PC-9 (cell line): ENCODE measurements around the gene ALG5. TPM values are rescaled to one million over a fixed set of nuclear protein-coding genes. Genes with fewer than 3 reads are reported as not detected.

Experiments used
- BruUV-seq: library from RNA; stranded (reverse); fragments of 400-500 nt; replicated peaks from 2 replicates; lab custom pipeline; 2021; lab: Mats Ljungman, UMichigan
- CTCF ChIA-PET: fragments of 300-600 bp; sonication (Branson Sonifier 250); formaldehyde crosslinking; loops from one replicate; lab custom pipeline; 2022; ENCODE audit warnings: antibody characterized with exemption; lab: Charles Lee
- POLR2A ChIA-PET: fragments of 300-600 bp; sonication (Branson Sonifier 250); formaldehyde crosslinking; loops from one replicate; lab custom pipeline; 2022; ENCODE audit warnings: antibody characterized with exemption; ENCODE audit not compliant: unreplicated experiment; lab: Charles Lee
- DNase-seq, 2 experiments: peaks; one replicate each; pipeline versions ENCODE4 v3.0.0 to v3.0.0-alpha.2; 2015 to 2022; ENCODE audit warnings: mixed read lengths in 1 of 2
- H2AFZ ChIP-seq: fragments of 200-600 bp; sonication (generic); 2 replicates; pipeline ENCODE4 v1.8.1; 2017; ENCODE audit warnings: antibody characterized with exemption
- H3F3A ChIP-seq: fragments of 200-600 bp; sonication (generic); 2 replicates; pipeline ENCODE4 v1.8.1; 2017; ENCODE audit warnings: antibody characterized with exemption, mild to moderate bottlenecking, low read depth; ENCODE audit not compliant: insufficient read depth
- H3K27ac ChIP-seq: fragments of 200-600 bp; sonication (generic); 2 replicates; pipeline ENCODE4 v1.6.1; 2016; ENCODE audit warnings: mixed run types
- H3K27me3 ChIP-seq: fragments of 200-600 bp; sonication (generic); 2 replicates; pipeline ENCODE4 v1.6.1; 2016; ENCODE audit warnings: low read depth, mixed run types; ENCODE audit not compliant: insufficient read depth
- H3K36me3 ChIP-seq: fragments of 200-600 bp; sonication (generic); 2 replicates; pipeline ENCODE4 v1.6.1; 2016; ENCODE audit warnings: low read depth, mixed run types
- H3K4me1 ChIP-seq: fragments of 200-600 bp; sonication (generic); replicated peaks from 2 replicates; pipeline ENCODE4 v1.6.1; 2016; ENCODE audit warnings: mixed run types; ENCODE audit not compliant: insufficient read depth
- H3K4me2 ChIP-seq: fragments of 200-600 bp; sonication (generic); 2 replicates; pipeline ENCODE4 v1.6.1; 2017; ENCODE audit warnings: mixed run types
- H3K4me3 ChIP-seq: fragments of 200-600 bp; sonication (generic); 2 replicates; pipeline ENCODE4 v1.6.1; 2016; ENCODE audit warnings: mixed run types
- H3K79me2 ChIP-seq: fragments of 200-600 bp; sonication (generic); 2 replicates; pipeline ENCODE4 v1.6.1; 2017; ENCODE audit warnings: low read depth, mixed run types
- H3K9me2 ChIP-seq: fragments of 200-600 bp; sonication (generic); 2 replicates; pipeline ENCODE4 v1.8.1; 2017; ENCODE audit warnings: mild to moderate bottlenecking; ENCODE audit not compliant: insufficient read depth
- H3K9me3 ChIP-seq: fragments of 200-600 bp; sonication (generic); 2 replicates; pipeline ENCODE4 v1.8.1; 2016; ENCODE audit warnings: low read depth; ENCODE audit not compliant: insufficient read depth
- H4K20me1 ChIP-seq: fragments of 200-600 bp; sonication (generic); 2 replicates; pipeline ENCODE4 v1.8.1; 2017; ENCODE audit not compliant: insufficient read depth
- EZH2 ChIP-seq: fragments of 200-600 bp; sonication (generic); IDR thresholded peaks from 2 replicates; pipeline ENCODE4 v1.8.0; 2017; ENCODE audit warnings: antibody characterized with exemption, low read depth
- intact Hi-C: fragments of 100-400 bp; cut with micrococcal nuclease; formaldehyde crosslinking; loops from one replicate; pipeline ENCODE4 v1.10.0; 2022; ENCODE audit not compliant: unreplicated experiment
- total RNA-seq: library from RNA; stranded (reverse); gene quantifications from 2 replicates; pipeline ENCODE4 v1.2.3, GENCODE V29; 2021
- TF ChIP-seq, protein P1 (sequence below): fragments of 200-600 bp; sonication (generic); conservative IDR thresholded peaks from 2 replicates; pipeline ENCODE4 v1.6.1; 2017; ENCODE audit warnings: mixed run types, antibody characterized with exemption, mild to moderate bottlenecking, moderate library complexity

ALG5 gene
- total RNA-seq, 1 experiment from 2014 or later = 18.8 TPM

DNA sequence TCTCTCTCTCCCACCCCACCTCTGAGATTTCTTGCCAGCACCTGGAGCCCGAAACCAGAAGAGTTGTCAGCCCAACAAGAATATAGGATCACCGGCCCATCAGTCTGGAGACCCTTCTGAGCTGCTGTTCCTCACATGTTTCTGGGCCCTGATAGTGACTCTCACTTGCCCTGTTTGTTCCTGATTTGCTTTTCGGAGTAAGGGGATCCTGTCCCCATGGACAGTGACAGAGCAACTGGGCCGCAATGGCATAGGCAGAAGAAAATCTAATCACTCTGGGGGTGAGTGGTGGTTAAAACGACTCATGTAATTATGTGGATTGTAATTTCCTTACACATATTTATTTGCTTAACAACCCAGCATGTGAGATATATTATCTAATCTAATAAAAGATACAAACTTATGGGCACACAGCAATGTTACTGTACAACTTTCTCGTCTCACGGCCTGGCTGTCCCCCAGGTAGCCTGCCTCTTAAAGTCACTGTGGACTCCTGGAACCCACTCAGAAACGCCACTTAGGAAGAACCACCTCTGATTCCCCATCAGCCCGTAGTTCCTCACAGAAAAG lies 78.4 kb downstream of the ALG5 start:
- peak overlapping the region; percentile 94 for H3K4me2 ChIP-seq
- CTCF ChIA-PET = no interaction called here
- peaks cover 4% of the 10 kb centered on the region; the same call in 1 of the 2 replicates for H3K4me1 ChIP-seq
- H4K20me1 ChIP-seq = no peaks in the 10 kb centered on the region; the same call in 1 of the 2 replicates
- no peaks in the 10 kb centered on the region for H3K36me3 ChIP-seq
- H3F3A ChIP-seq = 0 out of 2 replicates have a peak, but pooled peaks cover 6% of the 10 kb centered on the region
- no peak overlapping the region for H3K27ac ChIP-seq
- no peak for DNase-seq
- no peaks in the 10 kb centered on the region for H3K9me2 ChIP-seq
- BruUV-seq = no TSS peak
- H3K9me3 ChIP-seq = no peaks in the 10 kb centered on the region
- TF ChIP-seq EZH2 = no peak
- TF ChIP-seq, protein P1, sequence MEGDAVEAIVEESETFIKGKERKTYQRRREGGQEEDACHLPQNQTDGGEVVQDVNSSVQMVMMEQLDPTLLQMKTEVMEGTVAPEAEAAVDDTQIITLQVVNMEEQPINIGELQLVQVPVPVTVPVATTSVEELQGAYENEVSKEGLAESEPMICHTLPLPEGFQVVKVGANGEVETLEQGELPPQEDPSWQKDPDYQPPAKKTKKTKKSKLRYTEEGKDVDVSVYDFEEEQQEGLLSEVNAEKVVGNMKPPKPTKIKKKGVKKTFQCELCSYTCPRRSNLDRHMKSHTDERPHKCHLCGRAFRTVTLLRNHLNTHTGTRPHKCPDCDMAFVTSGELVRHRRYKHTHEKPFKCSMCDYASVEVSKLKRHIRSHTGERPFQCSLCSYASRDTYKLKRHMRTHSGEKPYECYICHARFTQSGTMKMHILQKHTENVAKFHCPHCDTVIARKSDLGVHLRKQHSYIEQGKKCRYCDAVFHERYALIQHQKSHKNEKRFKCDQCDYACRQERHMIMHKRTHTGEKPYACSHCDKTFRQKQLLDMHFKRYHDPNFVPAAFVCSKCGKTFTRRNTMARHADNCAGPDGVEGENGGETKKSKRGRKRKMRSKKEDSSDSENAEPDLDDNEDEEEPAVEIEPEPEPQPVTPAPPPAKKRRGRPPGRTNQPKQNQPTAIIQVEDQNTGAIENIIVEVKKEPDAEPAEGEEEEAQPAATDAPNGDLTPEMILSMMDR = no peak
- peaks cover 11% of the 10 kb centered on the region; the same call in 1 of the 2 replicates for H3K27me3 ChIP-seq
- H2AFZ ChIP-seq = peak overlapping the region; percentile 72
- POLR2A ChIA-PET = no interaction called here
- intact Hi-C loops = no loop called here
- H3K4me3 ChIP-seq = peak overlapping the region; percentile 41; the same call in 1 of the 2 replicates
- H3K79me2 ChIP-seq = no peaks in the 10 kb centered on the region

DNA sequence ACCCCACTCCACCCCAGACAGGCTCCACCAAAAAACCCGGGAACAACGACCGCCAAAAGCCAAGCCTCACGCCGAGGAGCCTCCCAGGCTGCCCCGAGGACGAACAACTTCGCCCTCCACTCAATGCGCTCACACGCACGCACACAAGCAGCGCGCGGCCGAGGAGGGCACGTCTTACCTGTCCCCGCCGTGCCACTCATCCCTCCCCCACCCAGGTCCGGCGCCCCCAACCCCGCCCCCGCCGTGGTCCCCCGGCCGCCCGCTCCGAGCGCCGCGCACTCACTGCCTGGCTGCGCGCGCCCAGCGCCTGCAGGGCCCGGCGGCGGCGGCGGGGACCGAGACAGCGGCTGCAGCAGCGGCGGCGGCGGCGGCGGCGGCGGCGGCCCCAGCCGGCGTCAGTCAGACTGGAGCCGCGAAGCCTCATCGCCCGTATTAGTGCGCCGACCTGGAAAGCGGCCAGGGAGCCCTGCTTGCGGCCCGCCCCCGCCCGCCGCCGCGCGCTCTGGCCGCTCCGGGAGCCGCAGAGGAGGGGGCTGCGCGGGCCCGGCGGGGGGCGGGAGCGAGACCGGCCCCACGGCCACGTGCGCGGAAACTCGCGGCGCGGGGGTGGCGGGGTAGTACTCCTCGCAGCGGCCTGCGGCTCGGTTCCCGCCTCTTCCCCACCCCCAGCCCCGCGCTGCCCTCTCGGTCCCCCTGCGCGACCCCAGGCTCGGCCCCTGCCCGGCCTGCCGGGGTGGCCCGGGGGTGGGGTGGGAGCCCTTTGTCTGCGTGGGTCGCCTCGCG lies 79.1 kb downstream of the ALG5 start, which contains the start of gene SMAD9:
TSS of gene SMAD9 (minus strand) at position 406 of the 783 bp plus-strand sequence. CDS start 40,549 bp downstream, outside the sequence.
- Histone ChIP-seq H3K4me2 (peak within 1 kb of the TSS; percentile 94), H3K4me1 (peaks cover 4% of the 10 kb centered on the region; the same call in 1 of the 2 replicates), H3K27me3 (peaks cover 11% of the 10 kb centered on the region; the same call in 1 of the 2 replicates), H3K9me3 (no peaks in the 10 kb centered on the region), H3K79me2 (no peaks in the 10 kb centered on the region), H3K4me3 (peak within 1 kb of the TSS; percentile 58), H2AFZ (peak within 1 kb of the TSS; percentile 75), H4K20me1 (no peaks in the 10 kb centered on the region; the same call in 1 of the 2 replicates), H3K9me2 (no peaks in the 10 kb centered on the region), H3F3A (0 out of 2 replicates have a peak, but pooled peaks cover 6% of the 10 kb centered on the region), H3K36me3 (no peaks in the 10 kb centered on the region), H3K27ac (no peak within 1 kb of the TSS)
- POLR2A ChIA-PET = interaction anchor here (0.6 kb wide), 1 partner anchor 561 kb away, joined by 5 read pairs; no protein-coding TSS in a partner anchor
- no peak for TF ChIP-seq EZH2
- TF ChIP-seq, protein P1 = no peak
- no TSS peak for BruUV-seq
- CTCF ChIA-PET = no interaction called here
- intact Hi-C loops = no loop called here
- DNase-seq = peak in 1 of 2 experiments; percentile 33

DNA sequence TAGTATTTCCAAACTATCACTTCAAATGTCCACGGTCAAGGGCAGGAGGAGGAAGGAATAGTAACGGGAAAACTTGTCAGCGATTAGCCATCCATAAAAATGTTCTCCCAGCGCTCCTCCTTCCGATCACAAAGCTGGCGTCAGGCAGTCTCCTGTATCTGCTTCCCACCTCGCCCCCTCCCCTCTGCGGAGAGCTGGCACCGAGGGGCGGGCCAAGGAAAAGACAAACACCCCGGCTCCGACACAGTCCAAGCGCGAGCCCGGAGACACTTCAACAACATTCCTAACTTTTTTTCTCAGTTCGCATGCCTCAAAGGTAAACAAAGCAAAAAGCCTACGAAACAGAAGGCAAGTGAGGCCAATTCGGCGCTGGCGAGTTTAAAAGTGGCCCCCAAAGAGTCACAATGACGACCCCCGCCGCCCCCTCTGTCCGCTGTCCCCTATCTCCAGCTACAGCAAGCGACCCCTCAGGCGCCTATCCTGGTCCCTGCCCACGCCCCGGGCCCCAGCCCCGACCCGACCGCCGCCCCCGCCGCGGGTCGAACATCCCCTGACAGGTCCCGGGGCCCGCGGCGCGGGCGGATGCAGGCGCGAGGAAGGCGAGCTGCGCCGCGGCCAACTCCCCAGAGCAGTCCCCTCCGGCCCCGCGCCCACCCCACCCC lies 79.8 kb downstream of the ALG5 start:
- no peak for TF ChIP-seq EZH2
- TF ChIP-seq, protein P1 = no peak
- ChIA-PET CTCF (no interaction called here), POLR2A (interaction anchor here (0.6 kb wide), 1 partner anchor 561 kb away, joined by 5 read pairs; no protein-coding TSS in a partner anchor)
- intact Hi-C loops = no loop called here
- no peaks in the 10 kb centered on the region for H3K79me2 ChIP-seq
- H3K4me1 ChIP-seq = peaks cover 4% of the 10 kb centered on the region; the same call in 1 of the 2 replicates
- H4K20me1 ChIP-seq = no peaks in the 10 kb centered on the region; the same call in 1 of the 2 replicates
- peaks cover 11% of the 10 kb centered on the region; the same call in 1 of the 2 replicates for H3K27me3 ChIP-seq
- no peaks in the 10 kb centered on the region for H3K36me3 ChIP-seq
- BruUV-seq = no TSS peak
- H3K9me3 ChIP-seq = no peaks in the 10 kb centered on the region
- H3F3A ChIP-seq = 0 out of 2 replicates have a peak, but pooled peaks cover 6% of the 10 kb centered on the region
- H2AFZ ChIP-seq = peak overlapping the region; percentile 75
- H3K27ac ChIP-seq = no peak overlapping the region
- peak overlapping the region; percentile 58 for H3K4me3 ChIP-seq
- peak in 1 of 2 experiments; percentile 3 for DNase-seq
- peak overlapping the region; percentile 94 for H3K4me2 ChIP-seq
- H3K9me2 ChIP-seq = no peaks in the 10 kb centered on the region
